ENCODE measurements around the gene RASSF1.

The RASSF1 gene

GRCh38 chr3:50341996-50342650, 1.5 kb upstream of the RASSF1 start:
- DNase-seq: no peak

DNA sequence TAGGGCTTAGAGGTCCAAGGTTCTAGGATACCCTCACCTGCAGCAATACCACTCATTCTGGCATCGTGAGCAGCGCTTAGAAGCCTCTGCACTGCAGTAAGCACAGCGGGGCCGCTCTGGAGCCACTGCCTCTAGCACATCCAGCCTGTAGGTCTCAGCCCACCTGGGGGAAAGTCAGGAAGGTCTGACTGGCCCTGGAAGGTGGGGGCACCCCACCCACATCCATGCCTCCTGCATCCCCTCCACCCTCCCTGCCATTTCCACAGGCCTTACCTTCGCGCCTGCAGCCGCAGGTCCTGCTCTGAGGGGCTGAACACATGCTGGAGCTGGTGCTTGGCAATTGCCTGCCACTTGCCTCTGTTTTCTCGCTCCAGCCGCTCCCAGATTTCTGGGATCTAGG, 901 bp upstream of the RASSF1 start:
- DNase-seq: no peak

DNA sequence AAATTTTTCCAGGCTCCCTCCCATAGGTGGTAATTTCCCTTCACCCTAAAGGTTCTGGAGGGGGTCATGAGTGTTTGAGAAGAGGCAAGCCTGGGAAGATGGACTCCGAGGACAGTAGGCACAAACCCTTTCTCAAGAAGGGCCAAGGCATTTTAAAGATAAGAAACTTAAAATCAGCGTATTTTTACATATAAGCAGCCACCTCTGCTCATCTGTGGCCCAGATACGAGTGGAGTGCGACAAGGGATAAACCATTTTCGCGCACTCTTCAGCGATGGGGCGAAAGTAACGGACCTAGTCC, 539 bp downstream of the RASSF1 start:
- DNase-seq: no peak

- DNase-seq: no peak
Observed at GRCh38 chr3:50339485-50340146, 1.0 kb downstream of the RASSF1 start.

- no peak for DNase-seq
Observed at GRCh38 chr3:50338965-50339364, 1.7 kb downstream of the RASSF1 start.

GRCh38 chr3:50337175-50337861, 3.3 kb downstream of the RASSF1 start:
- peak; percentile 99 for DNase-seq

DNA sequence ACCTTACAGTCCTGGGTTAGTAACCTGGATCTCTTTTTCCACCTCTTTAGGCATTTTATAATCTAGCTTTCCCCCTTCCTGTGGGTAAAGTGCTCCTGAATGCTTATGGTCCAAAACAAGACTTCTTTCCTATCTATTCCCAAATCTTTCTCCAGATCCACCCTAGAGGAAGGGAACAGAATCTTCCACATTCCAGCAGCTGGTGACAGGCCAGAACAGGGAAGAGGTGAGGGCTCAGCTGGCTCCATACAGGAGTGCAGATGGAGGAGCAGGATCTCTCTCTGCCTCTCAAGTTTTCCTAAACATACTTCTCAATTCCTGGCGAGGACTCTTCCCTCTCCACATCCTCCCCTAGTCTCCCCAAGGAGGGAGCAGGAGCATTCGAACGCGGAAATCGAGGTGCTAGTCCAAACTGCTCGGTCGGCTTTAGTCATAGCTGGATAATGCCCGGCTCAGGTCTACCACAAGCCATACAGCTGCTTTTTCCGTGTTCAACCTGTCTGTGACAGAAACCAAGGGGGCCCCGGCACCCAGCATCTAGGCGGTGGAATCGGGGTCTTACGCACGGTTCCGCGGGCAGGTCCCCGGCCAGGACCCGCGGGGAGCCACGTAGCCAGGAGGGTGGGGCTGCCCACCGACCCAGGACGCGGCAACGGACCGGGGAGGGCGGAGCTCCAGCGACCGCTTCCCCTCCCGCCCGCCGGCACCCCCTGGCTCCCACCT, 4.0 kb downstream of the RASSF1 start:
- DNase-seq: no peak

DNA sequence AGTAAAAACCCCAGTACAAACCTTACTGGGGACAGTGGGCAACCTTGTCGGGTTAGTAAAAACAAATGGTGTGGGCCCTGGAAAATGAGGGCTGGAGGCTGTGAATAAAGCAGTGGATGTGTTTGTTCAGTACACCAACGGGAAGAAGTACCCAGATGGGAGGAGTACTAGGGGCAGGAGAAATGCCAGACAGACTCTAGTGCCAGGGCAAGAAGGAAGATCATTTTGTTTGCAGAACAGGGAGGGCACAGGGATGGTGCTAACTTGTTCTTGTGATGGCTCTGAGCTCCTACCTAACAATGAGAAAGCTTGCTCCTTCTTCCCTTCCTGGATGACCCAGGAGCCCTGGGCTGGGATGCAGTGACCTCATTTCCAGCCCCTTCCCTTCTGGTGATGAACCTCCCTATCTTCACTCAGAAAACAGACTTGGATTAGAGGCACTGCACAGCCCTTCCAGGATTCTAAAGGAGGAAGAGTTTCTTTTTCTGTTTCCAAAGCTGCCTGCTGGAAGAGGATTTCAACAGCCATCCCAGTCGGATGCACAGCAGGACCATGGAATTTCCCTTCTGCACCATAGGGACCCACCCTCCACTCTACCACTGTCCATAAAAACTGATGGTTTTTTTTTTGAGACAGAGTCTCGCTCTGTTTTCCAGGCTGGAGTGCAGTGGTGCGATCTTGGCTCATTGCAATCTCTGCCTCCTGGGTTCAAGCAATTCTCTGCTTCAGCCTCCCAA, 6.1 kb downstream of the RASSF1 start:
- DNase-seq: no peak

DNA sequence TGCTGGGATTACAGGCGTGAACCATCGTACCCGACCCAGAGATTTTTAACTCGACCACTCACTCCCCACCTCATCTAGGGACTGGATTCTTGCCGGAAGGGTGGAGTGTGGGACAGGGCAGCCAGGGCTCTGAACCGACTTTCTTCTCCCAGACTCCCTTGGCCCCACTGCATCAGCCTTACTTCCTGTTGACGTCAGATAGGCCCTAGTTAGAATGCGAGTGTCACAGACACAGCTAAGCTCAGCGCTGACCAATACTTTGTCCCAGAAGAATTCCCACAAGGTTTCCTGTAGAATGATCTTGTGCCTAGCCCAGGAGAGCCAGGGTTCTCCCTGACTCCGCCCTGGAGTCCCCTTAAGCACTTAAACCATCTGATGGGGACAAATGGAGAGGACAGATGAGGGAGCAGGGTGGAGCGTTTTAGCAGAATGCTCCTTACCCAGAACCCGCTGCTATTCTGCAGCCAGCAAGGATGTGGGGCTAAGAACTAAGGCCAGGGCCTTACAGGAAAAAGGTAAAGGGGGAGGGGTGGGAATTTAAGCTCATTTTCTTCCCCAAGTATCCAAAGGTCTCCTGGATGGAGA, 6.8 kb downstream of the RASSF1 start:
- DNase-seq: no peak

GRCh38 chr3:50331364-50331907, 9.2 kb downstream of the RASSF1 start:
- DNase-seq: no peak

GRCh38 chr3:50330330-50330729, 10.3 kb downstream of the RASSF1 start:
- DNase-seq: no peak

DNA sequence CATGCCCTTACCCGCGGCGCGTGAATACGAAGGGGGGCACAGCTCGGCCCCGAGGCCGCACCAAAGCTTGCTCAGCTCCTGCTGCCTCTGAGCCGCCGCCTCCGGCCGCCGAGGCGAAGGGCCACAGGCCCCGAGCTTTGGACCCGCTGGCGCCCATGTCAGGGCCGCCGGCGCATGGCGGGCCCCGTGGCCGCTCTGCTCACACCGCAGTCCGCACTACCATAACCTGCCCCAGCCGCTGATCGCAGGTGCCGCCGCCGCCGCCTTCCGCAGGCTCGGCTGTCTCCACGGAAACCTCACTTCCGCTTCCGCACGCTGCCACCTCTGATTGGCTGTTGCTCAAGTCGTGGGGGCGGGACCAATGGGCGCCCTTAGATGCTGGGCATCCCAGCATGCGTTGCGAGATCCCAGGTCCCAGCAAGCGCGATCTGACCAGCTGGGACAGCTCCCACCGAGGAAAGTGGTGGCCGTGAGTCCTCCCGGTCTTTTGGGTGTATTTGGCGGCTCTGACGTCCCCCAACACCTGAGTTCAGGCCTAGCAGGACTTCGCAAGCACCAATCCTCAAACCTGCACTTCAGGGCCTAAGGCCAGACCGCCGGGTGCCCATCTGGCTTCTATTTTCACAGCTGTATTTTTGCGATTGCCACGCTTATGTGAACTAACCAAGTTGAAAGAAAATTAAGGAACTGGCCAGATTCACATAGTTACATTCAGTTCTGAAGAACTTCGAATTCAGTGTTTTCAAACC, 12.5 kb downstream of the RASSF1 start, which contains the start of gene TUSC2:
Gene TUSC2, minus strand, starts transcription at position 281 of the 749 bp plus-strand sequence. Its CDS starts 124 bp downstream, at position 157.
- DNase-seq: peak; percentile 96

GRCh38 chr3:50327129-50327528, 13.5 kb downstream of the RASSF1 start:
- peak; percentile 21 for DNase-seq

DNA sequence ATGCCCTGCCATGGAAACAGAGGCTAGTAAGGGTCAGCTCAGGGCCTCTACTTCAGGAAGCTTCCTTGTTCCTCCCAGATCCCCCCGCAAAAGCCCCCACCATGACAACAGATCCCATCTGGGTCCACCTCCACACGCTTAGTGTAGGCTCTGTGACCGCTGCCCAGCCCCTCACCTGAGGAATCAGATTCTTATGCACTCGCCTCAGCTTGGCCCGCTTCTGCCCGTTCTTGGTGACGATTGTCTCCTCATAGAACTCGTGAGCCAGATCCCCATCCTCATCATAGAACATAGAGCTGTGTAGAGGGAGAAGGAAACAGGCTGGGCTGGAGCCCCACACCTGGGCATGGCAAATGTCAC, 14.5 kb downstream of the RASSF1 start:
- no peak for DNase-seq

GRCh38 chr3:50325497-50326181, 15.0 kb downstream of the RASSF1 start:
- DNase-seq: peak; percentile 25

- peak; percentile 20 for DNase-seq
Observed at GRCh38 chr3:50325113-50325480, 15.5 kb downstream of the RASSF1 start.

GRCh38 chr3:50324351-50325112, 16.1 kb downstream of the RASSF1 start:
- peak; percentile 71 for DNase-seq

- DNase-seq: peak; percentile 52
Observed at GRCh38 chr3:50323614-50324199, 16.9 kb downstream of the RASSF1 start.

DNA sequence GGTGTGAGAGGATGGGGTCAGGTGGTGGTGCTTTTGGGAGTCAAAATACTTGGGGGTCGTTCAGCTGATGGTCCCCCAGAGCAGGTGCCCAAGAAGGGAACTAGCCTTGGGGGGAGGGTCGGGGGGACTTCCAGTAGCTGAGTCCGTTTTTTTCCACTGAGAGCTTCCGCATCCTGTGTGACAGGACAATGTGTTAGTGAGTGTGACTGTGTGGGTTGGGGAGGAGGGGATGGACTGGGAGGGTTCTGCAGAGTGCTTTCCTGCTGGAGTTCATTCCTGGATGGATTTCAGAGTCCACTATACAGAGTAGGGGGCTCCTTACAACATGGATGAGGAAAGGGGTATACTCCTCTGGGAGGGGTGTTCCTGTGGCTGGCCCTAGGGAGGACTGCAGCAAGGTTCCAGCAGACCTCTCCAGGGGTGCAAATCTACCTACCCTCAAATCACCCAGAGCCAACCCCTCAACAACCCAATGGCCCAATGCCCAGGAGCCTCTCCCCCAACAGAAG, 17.5 kb downstream of the RASSF1 start:
- DNase-seq: peak; percentile 64
